Hepatocyte (in vitro differentiated cells): ENCODE data around the gene TTC9C. TPM values are rescaled to one million over a fixed set of nuclear protein-coding genes. Genes with fewer than 3 reads are reported as not detected.

Experiments used
- DNase-seq: peaks from one replicate; pipeline ENCODE4 v3.0.0-alpha.2; 2016; ENCODE audit warnings: low spot score
- H2AFZ ChIP-seq: fragments of 200-600 bp; sonication (generic); 2 replicates; pipeline ENCODE4 v1.6.0; 2016; ENCODE audit warnings: antibody characterized with exemption, mild to moderate bottlenecking
- H3K27ac ChIP-seq: fragments of 200-600 bp; sonication (generic); 2 replicates; pipeline ENCODE4 v1.5.1; 2016; ENCODE audit warnings: mild to moderate bottlenecking
- H3K27me3 ChIP-seq: fragments of 200-600 bp; sonication (generic); 2 replicates; pipeline ENCODE4 v1.6.1; 2016
- H3K36me3 ChIP-seq: fragments of 200-600 bp; sonication (generic); replicated peaks from 2 replicates; pipeline ENCODE4 v1.5.1; 2016; ENCODE audit warnings: low read depth; ENCODE audit not compliant: insufficient read depth
- H3K4me1 ChIP-seq: fragments of 200-600 bp; sonication (generic); 2 replicates; pipeline ENCODE4 v1.5.1; 2016; ENCODE audit warnings: mild to moderate bottlenecking, moderate library complexity; ENCODE audit not compliant: insufficient read depth
- H3K4me2 ChIP-seq: fragments of 200-600 bp; sonication (generic); 2 replicates; pipeline ENCODE4 v1.6.0; 2016
- H3K4me3 ChIP-seq: fragments of 200-600 bp; sonication (generic); 2 replicates; pipeline ENCODE4 v1.5.1; 2016; ENCODE audit warnings: mild to moderate bottlenecking
- H3K79me2 ChIP-seq: fragments of 200-600 bp; sonication (generic); 2 replicates; pipeline ENCODE4 v1.6.0; 2017; ENCODE audit warnings: mild to moderate bottlenecking
- H3K9me2 ChIP-seq: fragments of 200-600 bp; sonication (generic); replicated peaks from 2 replicates; pipeline ENCODE4 v1.6.0; 2017; ENCODE audit warnings: mild to moderate bottlenecking; ENCODE audit not compliant: insufficient read depth
- H3K9me3 ChIP-seq: fragments of 200-600 bp; sonication (generic); 2 replicates; pipeline ENCODE4 v1.5.1; 2016; ENCODE audit warnings: low read depth, mild to moderate bottlenecking
- H4K20me1 ChIP-seq: fragments of 200-600 bp; sonication (generic); 2 replicates; pipeline ENCODE4 v1.6.0; 2016; ENCODE audit warnings: mild to moderate bottlenecking; ENCODE audit not compliant: insufficient read depth, poor library complexity, severe bottlenecking
- EZH2 ChIP-seq: fragments of 200-600 bp; sonication (generic); IDR thresholded peaks from 2 replicates; pipeline ENCODE4 v1.6.1; 2016; ENCODE audit warnings: antibody characterized with exemption, mild to moderate bottlenecking, borderline replicate concordance
- EZH2phosphoT487 ChIP-seq: fragments of 200-600 bp; sonication (generic); IDR thresholded peaks from one replicate; pipeline ENCODE4 v1.6.1; 2018; ENCODE audit warnings: antibody characterized with exemption, mild to moderate bottlenecking, low read depth, moderate library complexity; ENCODE audit not compliant: unreplicated experiment, severe bottlenecking
- WGBS: methylation state at CpG from one replicate; pipeline ENCODE4 v1.1.6; 2016; ENCODE audit warnings: low lambda C conversion rate; ENCODE audit errors: missing lambda C conversion rate; 5-methylcytosine and 5-hydroxymethylcytosine counted together
- polyA plus RNA-seq: library from polyadenylated mRNA; unstranded; fragments of >200 nt; fragmentation: Nextera tagmentation; extraction: Ambion mirVana; gene quantifications from 2 replicates; pipeline ENCODE4 v1.2.1, GENCODE V29; 2016
- total RNA-seq: library from RNA; depleted of rRNA; stranded (reverse); fragments of >200 nt; gene quantifications from 2 replicates; pipeline ENCODE4 v1.2.3, GENCODE V29; 2014
- TF ChIP-seq, protein P1 (sequence below): fragments of 200-600 bp; sonication (generic); IDR thresholded peaks from 2 replicates; pipeline ENCODE4 v1.5.1; 2016; ENCODE audit warnings: antibody characterized with exemption, mild to moderate bottlenecking; ENCODE audit not compliant: poor library complexity

TTC9C gene
- total and polyA plus RNA-seq, 2 experiments from 2014 or later: 26.3 to 35.4 TPM

DNA sequence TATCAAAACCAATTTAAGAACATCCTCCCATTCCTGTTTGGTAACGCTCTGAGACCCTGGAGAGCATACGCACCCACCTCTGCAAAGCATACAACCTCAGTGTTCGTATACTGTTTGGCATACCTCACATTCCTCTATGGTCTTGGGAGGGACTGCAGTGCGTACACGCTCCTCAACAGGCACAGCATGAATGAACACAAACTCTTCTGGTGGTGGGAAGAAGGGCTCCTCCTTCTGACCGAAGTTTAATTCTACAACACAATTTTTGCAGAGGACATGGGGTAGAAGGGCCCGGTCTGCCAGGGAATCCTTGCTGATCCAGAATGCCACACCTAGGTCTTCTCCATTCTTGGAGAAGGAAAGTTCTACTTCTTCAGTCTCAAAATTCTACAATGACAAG, 6.3 kb upstream of the TTC9C start:
- peak; percentile 51 for DNase-seq
- H4K20me1 ChIP-seq: peaks cover 49% of the 10 kb centered on the region
- TF ChIP-seq EZH2: no peak
- TF ChIP-seq, protein P1, sequence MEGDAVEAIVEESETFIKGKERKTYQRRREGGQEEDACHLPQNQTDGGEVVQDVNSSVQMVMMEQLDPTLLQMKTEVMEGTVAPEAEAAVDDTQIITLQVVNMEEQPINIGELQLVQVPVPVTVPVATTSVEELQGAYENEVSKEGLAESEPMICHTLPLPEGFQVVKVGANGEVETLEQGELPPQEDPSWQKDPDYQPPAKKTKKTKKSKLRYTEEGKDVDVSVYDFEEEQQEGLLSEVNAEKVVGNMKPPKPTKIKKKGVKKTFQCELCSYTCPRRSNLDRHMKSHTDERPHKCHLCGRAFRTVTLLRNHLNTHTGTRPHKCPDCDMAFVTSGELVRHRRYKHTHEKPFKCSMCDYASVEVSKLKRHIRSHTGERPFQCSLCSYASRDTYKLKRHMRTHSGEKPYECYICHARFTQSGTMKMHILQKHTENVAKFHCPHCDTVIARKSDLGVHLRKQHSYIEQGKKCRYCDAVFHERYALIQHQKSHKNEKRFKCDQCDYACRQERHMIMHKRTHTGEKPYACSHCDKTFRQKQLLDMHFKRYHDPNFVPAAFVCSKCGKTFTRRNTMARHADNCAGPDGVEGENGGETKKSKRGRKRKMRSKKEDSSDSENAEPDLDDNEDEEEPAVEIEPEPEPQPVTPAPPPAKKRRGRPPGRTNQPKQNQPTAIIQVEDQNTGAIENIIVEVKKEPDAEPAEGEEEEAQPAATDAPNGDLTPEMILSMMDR: peak; percentile 15
- no peak for TF ChIP-seq EZH2phosphoT487

DNA sequence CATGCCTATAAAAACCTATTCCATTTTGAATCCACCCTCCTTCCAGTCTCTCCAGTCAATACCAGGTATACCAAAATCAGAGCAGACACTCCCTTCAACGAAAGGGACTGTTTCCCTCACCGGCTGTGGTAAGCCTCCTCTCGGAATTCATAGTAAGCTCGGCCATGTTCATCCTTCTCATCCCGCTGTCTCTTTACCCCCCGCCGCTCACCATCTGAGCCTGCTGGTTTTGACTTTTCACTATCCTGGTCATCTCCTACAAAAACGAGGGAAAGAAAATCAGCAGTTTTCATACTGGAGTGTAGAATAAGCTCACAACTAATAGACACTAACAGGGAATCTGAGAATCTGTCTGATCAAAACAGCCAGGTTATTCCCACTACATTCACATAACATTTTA, 4.1 kb upstream of the TTC9C start:
- Histone ChIP-seq H3K4me2 (peak overlapping the region; percentile 89), H4K20me1 (peaks cover 45% of the 10 kb centered on the region), H3K79me2 (peaks cover 80% of the 10 kb centered on the region), H3K4me1 (peaks cover 16% of the 10 kb centered on the region), H3K27ac (no peak overlapping the region), H3K27me3 (no peaks in the 10 kb centered on the region), H2AFZ (no peak overlapping the region), H3K9me2 (no peaks in the 10 kb centered on the region), H3K4me3 (peak overlapping the region; percentile 12), H3K36me3 (peaks cover 12% of the 10 kb centered on the region), H3K9me3 (no peaks in the 10 kb centered on the region)
- no peak for DNase-seq
- WGBS: 60% methylated on average over 8 of the region's 8 CpGs
- no peak for TF ChIP-seq EZH2phosphoT487
- TF ChIP-seq, protein P1: no peak
- TF ChIP-seq EZH2: no peak

More for the DNA sequence above, 6.3 kb upstream of the TTC9C start:
- H3K4me1 ChIP-seq: peaks cover 16% of the 10 kb centered on the region
- H3K4me3 ChIP-seq: no peak overlapping the region
- peaks cover 96% of the 10 kb centered on the region for H3K79me2 ChIP-seq
- no peak overlapping the region for H3K27ac ChIP-seq
- no peaks in the 10 kb centered on the region for H3K27me3 ChIP-seq
- WGBS: 48% methylated on average over 7 of the region's 7 CpGs
- no peaks in the 10 kb centered on the region for H3K9me2 ChIP-seq
- peaks cover 12% of the 10 kb centered on the region for H3K36me3 ChIP-seq
- H3K4me2 ChIP-seq: no peak overlapping the region
- H3K9me3 ChIP-seq: no peaks in the 10 kb centered on the region
- no peak overlapping the region for H2AFZ ChIP-seq

DNA sequence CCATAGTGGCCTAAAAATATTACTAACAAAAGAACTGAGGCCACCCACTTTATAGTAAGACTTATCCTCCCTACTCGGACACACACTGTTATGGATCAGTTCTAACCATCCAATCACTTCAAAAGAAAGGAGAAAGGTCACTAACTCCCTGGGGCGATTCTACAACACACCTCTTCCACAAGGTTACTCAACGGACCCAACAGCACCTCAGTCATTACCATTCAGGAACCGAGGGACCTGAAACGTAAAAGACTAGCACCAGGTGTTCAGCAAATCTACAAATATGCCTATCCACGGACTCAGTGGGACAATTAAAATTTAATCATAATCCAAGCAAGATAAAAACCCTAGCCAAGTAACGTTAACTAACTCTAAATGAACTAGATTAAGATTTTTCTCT, 2.6 kb upstream of the TTC9C start:
- Histone ChIP-seq H4K20me1 (peaks cover 45% of the 10 kb centered on the region), H3K27me3 (no peaks in the 10 kb centered on the region), H3K9me3 (no peaks in the 10 kb centered on the region), H3K27ac (peak overlapping the region; percentile 91), H2AFZ (no peak overlapping the region), H3K4me3 (peak overlapping the region; percentile 12), H3K4me1 (peaks cover 16% of the 10 kb centered on the region), H3K36me3 (peaks cover 12% of the 10 kb centered on the region), H3K4me2 (peak overlapping the region; percentile 89), H3K79me2 (peaks cover 80% of the 10 kb centered on the region), H3K9me2 (no peaks in the 10 kb centered on the region)
- no peak for DNase-seq
- TF ChIP-seq EZH2phosphoT487 (no peak), EZH2 (no peak)
- TF ChIP-seq, protein P1: no peak
- WGBS: 2% methylated on average over 7 of the region's 7 CpGs
